H1 (cell line): ENCODE results near the gene NUP43. TPM values are rescaled to one million over a fixed set of nuclear protein-coding genes. Genes with fewer than 3 reads are reported as not detected.

Source experiments
- CTCF ChIP-seq, 3 experiments: IDR thresholded peaks; 1 replicate in 2 of 3; 2 replicates in 1 of 3; pipeline versions ENCODE4 v1.5.1 to v1.6.1; 2011; ENCODE audit warnings: low read length in 3 of 3, mild to moderate bottlenecking in 3 of 3, inconsistent platforms in 2 of 3, low read depth in 1 of 3, moderate library complexity in 1 of 3; ENCODE audit not compliant: insufficient read depth in 1 of 3; ENCODE audit errors: control extremely low read depth in 1 of 3
- FOSL1 ChIP-seq: IDR thresholded peaks from 2 replicates; pipeline ENCODE4 v1.6.1; 2011; ENCODE audit warnings: mild to moderate bottlenecking, low read depth, low read length, moderate library complexity; ENCODE audit not compliant: insufficient read depth
- polyA plus RNA-seq, 7 experiments: library from polyadenylated mRNA; depleted of rRNA in 3 of 7; stranded (reverse) in 5 of 7; unstranded in 2 of 7; fragments of >200 nt in 5 of 7; fragments of 200-250 nt in 2 of 7; gene quantifications; 1 replicate in 5 of 7; 2 replicates in 1 of 7; 4 replicates in 1 of 7; pipeline versions ENCODE4 v1.2.1 to v1.2.3, GENCODE V29; 2011 to 2013; ENCODE audit warnings: missing spikeins in 2 of 7, mixed read lengths in 2 of 7
- total RNA-seq: library from RNA; stranded (reverse); fragmentation: NEBNext Ultra II Directional; extraction: Animal tissue kit (Norgen Biotek cat#: 25700); gene quantifications from 2 replicates; pipeline ENCODE4 v1.2.1, GENCODE V29; 2021

NUP43 gene
- total and polyA plus RNA-seq, 2 of the 8 experiments (the other 6 are each of a cell fraction or from before 2014, with no cell fraction given), result 25.2 to 83.4 TPM

GRCh38 chr6:149681209-149681608 is 65.1 kb downstream of the NUP43 start (continued):
- TF ChIP-seq CTCF (IDR thresholded peaks at IDR 0.05; ENCODE audit: control extremely low read depth in 1 of 3, insufficient read depth in 1 of 3, low read depth in 1 of 3, low read length in 3 of 3), result no peak
- no peak for TF ChIP-seq FOSL1
